HepG2 (cell line): ENCODE data around the gene MMP3. TPM values are rescaled to one million over a fixed set of nuclear protein-coding genes. Genes with fewer than 3 reads are reported as not detected.

Experiments
- ATAC-seq: fragments of 200-7000 bp; cut with Tn5 transposase; 3 replicates; pipeline ENCODE4 v1.9.1; 2020; ENCODE audit warnings: mild to moderate bottlenecking, moderate library complexity
- BruUV-seq: library from RNA; stranded (reverse); fragments of 400-500 nt; replicated peaks from 2 replicates; lab custom pipeline; 2021; lab: Mats Ljungman, UMichigan
- CTCF ChIA-PET: fragments of 300-600 bp; formaldehyde crosslinking; extraction: SDS; loops from one replicate; lab custom pipeline; 2021; ENCODE audit warnings: low total read pairs, inconsistent platforms, low intra/inter-chr PET ratio; lab: Yijun Ruan, JAX
- POLR2A ChIA-PET: fragments of 350-600 bp; sonication (Branson Sonifier 250); formaldehyde crosslinking; loops from one replicate; lab custom pipeline; 2020; ENCODE audit warnings: antibody characterized with exemption, inconsistent platforms; lab: Yijun Ruan, JAX
- DNase-seq: peaks from one replicate; pipeline ENCODE4 v3.0.0-alpha.2; 2015; ENCODE audit warnings: low spot score
- FAIRE-seq: peaks from 3 replicates; lab custom pipeline; 2011; peaks lifted over from hg19 to GRCh38; lab: Jason Lieb, UNC
- H2AFZ ChIP-seq: one replicate; pipeline ENCODE4 v1.6.1; 2011; ENCODE audit warnings: low read length, inconsistent platforms
- H3K27ac ChIP-seq: fragments of 300-600 bp; 3 replicates; pipeline ENCODE4 v1.8.0; 2011; ENCODE audit warnings: mixed run types, mild to moderate bottlenecking, mixed read lengths, low read length, inconsistent platforms; ENCODE audit not compliant: insufficient read depth; ENCODE audit errors: extremely low read length
- H3K27me3 ChIP-seq, 2 experiments: fragments of 200-600 bp in 1 of 2; 2 replicates in 1 of 2; 3 replicates in 1 of 2; pipeline versions ENCODE4 v1.6.0 to v1.8.0; 2011; ENCODE audit warnings: low read length in 2 of 2, mild to moderate bottlenecking in 2 of 2, moderate library complexity in 2 of 2, inconsistent platforms in 1 of 2; ENCODE audit not compliant: insufficient read depth in 2 of 2, control insufficient read depth in 1 of 2
- H3K36me3 ChIP-seq, 2 experiments: fragments of 200-600 bp in 1 of 2; replicated peaks in 1 of 2; 2 replicates in 1 of 2; 3 replicates in 1 of 2; pipeline versions ENCODE4 v1.5.1 to v1.8.0; 2011; ENCODE audit warnings: low read length in 2 of 2, inconsistent platforms in 1 of 2; ENCODE audit not compliant: insufficient read depth in 2 of 2, control insufficient read depth in 1 of 2
- H3K4me1 ChIP-seq: 2 replicates; pipeline ENCODE4 v1.5.1; 2012; ENCODE audit warnings: low read length, inconsistent platforms; ENCODE audit not compliant: insufficient read depth
- H3K4me2 ChIP-seq: 2 replicates; pipeline ENCODE4 v1.6.0; 2011; ENCODE audit warnings: low read depth, low read length, inconsistent platforms
- H3K4me3 ChIP-seq, 3 experiments: fragments of 200-600 bp in 1 of 3; sonication (generic), shearing (Covaris generic) in 1 of 3; replicated peaks in 1 of 3; 2 replicates each; pipeline ENCODE4 v1.5.1; 2011 to 2016; ENCODE audit warnings: low read length in 3 of 3, inconsistent platforms in 2 of 3, low read depth in 2 of 3, mild to moderate bottlenecking in 2 of 3, control low read depth in 1 of 3, mixed read lengths in 1 of 3; ENCODE audit not compliant: insufficient read depth in 1 of 3
- H3K79me2 ChIP-seq: one replicate; pipeline ENCODE4 v1.6.1; 2011; ENCODE audit warnings: low read length, inconsistent platforms; ENCODE audit not compliant: insufficient read depth
- H3K9ac ChIP-seq: 2 replicates; pipeline ENCODE4 v1.6.0; 2011; ENCODE audit warnings: mild to moderate bottlenecking, low read depth, low read length, inconsistent platforms; ENCODE audit not compliant: insufficient read depth
- H3K9me3 ChIP-seq: 2 replicates; pipeline ENCODE4 v1.5.1; 2012; ENCODE audit warnings: mild to moderate bottlenecking, low read length
- H4K20me1 ChIP-seq: 2 replicates; pipeline ENCODE4 v1.6.0; 2011; ENCODE audit warnings: inconsistent platforms, mild to moderate bottlenecking, low read length, moderate library complexity; ENCODE audit not compliant: insufficient read depth
- BCLAF1 ChIP-seq: fragments of 450-650 bp; IDR thresholded peaks from 2 replicates; pipeline ENCODE4 v1.6.1; 2017; ENCODE audit warnings: mild to moderate bottlenecking
- DMTF1 ChIP-seq: sonication (generic); formaldehyde crosslinking; IDR thresholded peaks from 2 replicates; pipeline ENCODE4 v1.4.0; 2020; ENCODE audit warnings: mild to moderate bottlenecking, missing genetic modification reagents
- HIVEP1 ChIP-seq: sonication (generic); formaldehyde crosslinking; IDR thresholded peaks from 2 replicates; pipeline ENCODE4 v1.4.0; 2020; ENCODE audit warnings: mild to moderate bottlenecking, missing genetic modification reagents
- KDM5A ChIP-seq: fragments of 200-600 bp; sonication (generic); IDR thresholded peaks from 2 replicates; pipeline ENCODE4 v1.7.0; 2018; ENCODE audit warnings: antibody characterized with exemption, mild to moderate bottlenecking, low read length, borderline replicate concordance
- MIXL1 ChIP-seq: IDR thresholded peaks from 2 replicates; pipeline ENCODE4 v1.6.1; 2016
- NFE2L1 ChIP-seq: sonication (generic); formaldehyde crosslinking; IDR thresholded peaks from 2 replicates; pipeline ENCODE4 v1.4.0; 2020; ENCODE audit warnings: missing genetic modification reagents, mild to moderate bottlenecking, borderline replicate concordance
- NR2C2 ChIP-seq: sonication (generic); formaldehyde crosslinking; IDR thresholded peaks from 2 replicates; pipeline ENCODE4 v1.4.0; 2020; ENCODE audit warnings: missing genetic modification reagents, mild to moderate bottlenecking, moderate library complexity, borderline replicate concordance
- PHF5A ChIP-seq: IDR thresholded peaks from one replicate; pipeline ENCODE4 v1.6.1; 2018; ENCODE audit warnings: low read depth, missing genetic modification reagents; ENCODE audit not compliant: unreplicated experiment
- PLSCR1 ChIP-seq: sonication (generic); formaldehyde crosslinking; IDR thresholded peaks from 2 replicates; pipeline ENCODE4 v1.5.0; 2020; ENCODE audit warnings: missing genetic modification reagents, mild to moderate bottlenecking, borderline replicate concordance
- RXRA ChIP-seq: sonication (generic); formaldehyde crosslinking; IDR thresholded peaks from 2 replicates; pipeline ENCODE4 v1.5.1; 2020; ENCODE audit warnings: missing genetic modification reagents
- SALL1 ChIP-seq: sonication (generic); formaldehyde crosslinking; IDR thresholded peaks from 2 replicates; pipeline ENCODE4 v1.8.0; 2022; ENCODE audit warnings: mild to moderate bottlenecking, missing genetic modification reagents
- U2AF2 ChIP-seq: fragments of 200-400 bp; formaldehyde crosslinking; IDR thresholded peaks from 2 replicates; pipeline ENCODE4 v1.6.1; 2017; ENCODE audit warnings: low read depth, mild to moderate bottlenecking, low read length
- ZNF530 ChIP-seq: sonication (generic); formaldehyde crosslinking; IDR thresholded peaks from 2 replicates; pipeline ENCODE4 v1.5.0; 2020; ENCODE audit warnings: low read depth, mild to moderate bottlenecking, missing genetic modification reagents
- ZNF570 ChIP-seq: sonication (generic); formaldehyde crosslinking; IDR thresholded peaks from 2 replicates; pipeline ENCODE4 v1.4.0; 2020; ENCODE audit warnings: mild to moderate bottlenecking, missing genetic modification reagents, borderline replicate concordance
- ZNF841 ChIP-seq: sonication (generic); formaldehyde crosslinking; IDR thresholded peaks from 2 replicates; pipeline ENCODE4 v1.8.1; 2023; ENCODE audit warnings: missing genetic modification reagents, borderline replicate concordance
- ZSCAN30 ChIP-seq: sonication (generic); formaldehyde crosslinking; IDR thresholded peaks from 2 replicates; pipeline ENCODE4 v1.5.0; 2020; ENCODE audit warnings: mild to moderate bottlenecking, missing genetic modification reagents
- WGBS: methylation state at CpG from one replicate; pipeline ENCODE4 v1.1.6; 2017; ENCODE audit warnings: low lambda C conversion rate; 5-methylcytosine and 5-hydroxymethylcytosine counted together
- in situ Hi-C: cut with HindIII; loops from 2 replicates; pipeline ENCODE4 v1.10.0; 2017; ENCODE audit warnings: low pct_unique_long_range_greater_than_20kb; ENCODE audit not compliant: extremely low pct_ligation_motif_present
- intact Hi-C: fragments of 100-400 bp; cut with micrococcal nuclease; formaldehyde crosslinking; loops from one replicate; pipeline ENCODE4 v1.10.0; 2022; ENCODE audit not compliant: unreplicated experiment
- polyA plus RNA-seq, 8 experiments: library from polyadenylated mRNA; depleted of rRNA in 3 of 8; stranded (reverse) in 7 of 8; unstranded in 1 of 8; fragments of >200 nt; fragmentation: Illumina TruSeq in 4 of 8; extraction: Trizol in 4 of 8; gene quantifications; 2 replicates each; pipeline versions ENCODE4 v1.2.1 to v1.2.3, GENCODE V29; 2011 to 2016; ENCODE audit warnings: low read depth in 4 of 8, missing spikeins in 1 of 8, mixed read lengths in 1 of 8; ENCODE audit not compliant: insufficient read depth in 1 of 8
- total RNA-seq, 5 experiments: library from RNA; depleted of rRNA; stranded (reverse); fragments of >200 nt; fragmentation: Illumina TruSeq; extraction: Trizol; gene quantifications; 2 replicates each; pipeline ENCODE4 v1.2.3, GENCODE V29; 2016; ENCODE audit warnings: low read depth in 1 of 5

MMP3 gene
- total and polyA plus RNA-seq, 2 of the 13 experiments (the other 11 are each of a cell fraction or from before 2014, with no cell fraction given) = 1.2 to 1.5 TPM

- TF ChIP-seq NFE2L1 (CRISPR knock-in tag) (no peak), SALL1 (CRISPR knock-in tag) (no peak), ZNF530 (CRISPR knock-in tag) (no peak), ZNF841 (no peak), HIVEP1 (CRISPR knock-in tag) (no peak), PLSCR1 (no peak), NR2C2 (CRISPR knock-in tag) (no peak), ZSCAN30 (no peak), U2AF2 (no peak), DMTF1 (CRISPR knock-in tag) (no peak), PHF5A (CRISPR knock-in tag) (no peak), MIXL1 (CRISPR knock-in tag) (no peak), ZNF570 (CRISPR knock-in tag) (no peak), RXRA (CRISPR knock-in tag) (no peak), BCLAF1 (no peak), KDM5A (no peak)
Measured at GRCh38 chr11:102883141-102883540, 39.7 kb upstream of the MMP3 start.

More at GRCh38 chr11:102883141-102883540, 39.7 kb upstream of the MMP3 start:
- POLR2A ChIA-PET = no interaction called here
- H3K4me2 ChIP-seq = no peak overlapping the region
- H3K79me2 ChIP-seq = no peaks in the 10 kb centered on the region
- no TSS peak for BruUV-seq
- CTCF ChIA-PET = no interaction called here
- 15% methylated on average over 3 of the region's 3 CpGs for WGBS
- ATAC-seq (no peak), DNase-seq (no peak), FAIRE-seq (no peak)
- H3K9me3 ChIP-seq = no peaks in the 10 kb centered on the region
- intact Hi-C loops = no loop called here
- H2AFZ ChIP-seq = no peak overlapping the region
- no peaks in the 10 kb centered on the region for H3K36me3 ChIP-seq
- no peaks in the 10 kb centered on the region for H3K4me1 ChIP-seq
- no peak overlapping the region for H3K4me3 ChIP-seq
- in situ Hi-C loops = no loop called here
- H3K27ac ChIP-seq = no peak overlapping the region
- no peak overlapping the region for H3K9ac ChIP-seq
- no peaks in the 10 kb centered on the region for H3K27me3 ChIP-seq
- H4K20me1 ChIP-seq = no peaks in the 10 kb centered on the region
